ENCODE data around the gene CUL4A. TPM values are rescaled to one million over a fixed set of nuclear protein-coding genes. Genes with fewer than 3 reads are reported as not detected.

CUL4A gene
- total RNA-seq, 1 donor from 2014 or later = 156 TPM

DNA sequence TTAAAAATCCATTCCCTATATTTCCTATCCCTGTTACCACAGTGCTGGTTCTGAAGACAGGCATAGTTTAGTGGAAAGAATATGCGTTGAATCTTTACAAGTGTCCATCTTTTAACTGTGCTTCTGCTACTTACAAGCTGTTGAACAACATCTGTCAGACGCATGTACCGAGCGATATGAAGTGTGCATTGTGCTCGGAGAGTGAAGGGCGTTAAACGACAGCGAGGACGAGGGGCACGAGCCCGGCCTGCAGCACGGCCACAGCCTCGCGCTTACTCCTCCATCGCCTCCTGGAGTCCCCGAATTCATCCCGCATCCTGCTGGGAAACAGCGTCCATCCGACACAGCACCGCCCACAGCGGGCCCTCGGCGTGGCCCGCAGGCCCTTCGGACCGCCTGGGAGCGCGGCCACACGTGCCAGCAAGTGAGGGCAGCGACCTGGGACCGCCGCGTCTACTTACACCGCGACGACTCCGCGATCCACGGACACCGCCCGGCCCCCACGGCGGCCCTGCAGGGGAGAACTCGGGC, 1.5 kb upstream of the CUL4A start:
- peak; percentile 17 for DNase-seq (ENCODE audit: low read depth)

GRCh38 chr13:113208421-113209335, 735 bp upstream of the CUL4A start, which contains the start of gene PCID2:
Gene PCID2, minus strand, starts transcription at chr13:113208669. Its CDS starts 35 bp downstream, at chr13:113208634.
- DNase-seq (ENCODE audit: low read depth) = peak; percentile 49

GRCh38 chr13:113209759-113210421, 477 bp downstream of the CUL4A start:
- peak; percentile 46 for DNase-seq (ENCODE audit: low read depth)

GRCh38 chr13:113210833-113211232, 1.4 kb downstream of the CUL4A start:
- no peak for DNase-seq (ENCODE audit: low read depth)

- no peak for DNase-seq (ENCODE audit: low read depth)
Measured at GRCh38 chr13:113211774-113212173, 2.4 kb downstream of the CUL4A start.

GRCh38 chr13:113216254-113217048, 7.0 kb downstream of the CUL4A start:
- peak; percentile 94 for DNase-seq (ENCODE audit: low read depth)

- DNase-seq (ENCODE audit: low read depth) = peak; percentile 67
Measured at GRCh38 chr13:113218586-113218985, 9.2 kb downstream of the CUL4A start.

GRCh38 chr13:113219256-113219940, 10.0 kb downstream of the CUL4A start:
- DNase-seq (ENCODE audit: low read depth) = no peak

- no peak for DNase-seq (ENCODE audit: low read depth)
Measured at GRCh38 chr13:113220141-113220598, 10.8 kb downstream of the CUL4A start.

DNA sequence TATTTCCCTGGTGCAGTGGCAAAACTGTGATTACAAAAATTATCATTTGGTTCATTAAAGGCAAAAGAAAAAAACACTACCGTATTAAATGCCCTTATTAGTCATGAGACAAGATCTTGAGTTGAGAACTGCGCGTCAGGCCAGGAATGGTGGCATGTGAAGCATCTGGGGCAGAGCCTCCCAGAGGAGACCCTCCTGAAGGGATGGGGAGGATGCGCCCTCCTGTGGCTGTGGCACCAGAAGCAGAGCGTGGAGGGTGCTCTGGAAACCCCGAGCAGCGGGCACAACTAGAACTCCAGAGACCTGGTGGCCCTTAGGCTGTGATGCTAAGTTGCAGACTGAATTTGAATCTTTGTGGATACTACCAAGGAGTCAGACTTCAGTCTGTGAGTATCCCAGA, 11.5 kb downstream of the CUL4A start:
- DNase-seq (ENCODE audit: low read depth) = no peak

GRCh38 chr13:113223070-113223469, 13.7 kb downstream of the CUL4A start:
- no peak for DNase-seq (ENCODE audit: low read depth)

DNA sequence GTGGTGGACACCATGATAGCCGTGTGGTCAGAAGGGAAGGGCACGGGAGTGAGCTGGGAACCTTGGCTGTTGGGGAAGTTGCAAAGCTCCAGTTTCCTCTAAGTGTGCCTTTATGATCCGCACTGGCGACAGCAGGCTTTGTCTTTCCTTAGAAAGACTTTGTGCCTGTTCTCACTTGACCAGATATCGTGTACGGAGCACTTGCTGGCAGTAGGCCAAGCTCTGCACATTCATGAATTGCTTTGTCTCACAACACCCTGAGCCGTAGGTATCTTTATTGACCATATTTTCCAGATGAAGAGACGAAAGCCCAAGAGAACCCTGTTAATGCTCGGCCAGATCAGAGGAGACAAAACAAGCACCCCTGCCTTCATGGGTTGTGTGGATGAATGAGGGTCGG, 15.1 kb downstream of the CUL4A start:
- DNase-seq (ENCODE audit: low read depth) = no peak

DNA sequence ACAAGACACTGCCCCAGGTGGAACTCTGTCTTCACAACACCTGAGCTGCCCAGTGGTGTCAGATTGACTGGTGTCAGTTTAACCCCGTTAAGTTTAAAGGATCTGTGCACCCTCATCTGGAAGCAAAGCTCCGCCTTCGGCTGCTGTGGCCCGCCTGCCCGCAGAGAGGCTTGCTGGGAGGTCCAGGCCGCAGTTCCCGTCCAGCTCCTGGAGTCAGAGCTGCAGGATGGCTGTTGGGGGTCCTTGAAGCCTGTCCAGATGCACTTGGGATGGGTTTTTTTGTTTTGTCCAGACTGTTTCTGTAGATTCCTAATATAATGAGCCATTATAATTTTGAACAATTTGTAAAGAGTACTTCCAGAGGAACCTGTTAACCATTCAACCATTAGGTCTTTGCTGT, 16.1 kb downstream of the CUL4A start:
- no peak for DNase-seq (ENCODE audit: low read depth)

DNA sequence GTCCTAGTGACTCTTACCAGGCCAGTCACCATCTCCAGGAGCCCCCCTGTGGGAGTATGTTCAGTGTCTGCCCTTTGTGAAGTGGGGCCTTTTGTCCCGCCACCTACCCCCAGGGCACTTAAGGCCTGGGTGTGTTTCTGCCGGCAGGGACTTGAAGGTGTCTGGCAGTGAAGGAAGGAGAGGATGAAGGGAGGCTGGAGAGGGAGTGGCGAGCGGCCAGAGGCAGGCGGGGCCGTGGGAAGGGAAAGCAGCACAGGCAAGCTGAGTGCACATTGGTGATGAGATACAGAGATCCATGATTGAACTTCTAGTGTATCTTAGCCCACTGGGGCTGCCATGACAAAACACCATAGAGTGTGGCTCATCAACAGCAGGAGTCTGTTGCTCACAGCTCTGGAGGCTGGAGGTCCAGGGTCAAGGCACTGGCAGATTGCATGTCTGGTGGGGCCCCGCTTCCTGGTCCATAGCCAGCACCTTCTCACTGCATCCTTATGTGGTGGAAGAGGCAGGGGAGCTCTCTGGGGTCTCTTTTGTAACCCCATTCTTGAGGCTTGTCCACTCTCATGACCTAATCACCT, 17.5 kb downstream of the CUL4A start:
- no peak for DNase-seq (ENCODE audit: low read depth)

DNA sequence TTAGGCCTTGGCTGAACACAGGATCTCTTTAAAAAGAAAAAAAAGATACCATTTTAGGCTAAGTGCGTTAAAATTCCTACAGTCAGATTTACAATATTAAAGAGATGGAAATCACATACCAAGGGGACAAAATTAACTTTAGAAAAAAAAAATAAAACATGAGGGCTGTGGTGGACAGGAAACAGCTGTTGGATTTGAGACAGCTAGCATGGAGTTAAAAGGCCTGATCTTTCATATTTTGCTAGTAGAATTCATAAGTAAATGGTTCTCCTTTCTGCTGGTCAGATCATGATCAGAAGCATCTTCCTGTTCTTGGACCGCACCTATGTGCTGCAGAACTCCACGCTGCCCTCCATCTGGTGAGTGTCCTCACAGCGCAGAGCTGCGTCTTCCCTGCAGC, 19.7 kb downstream of the CUL4A start:
- DNase-seq (ENCODE audit: low read depth) = no peak

DNA sequence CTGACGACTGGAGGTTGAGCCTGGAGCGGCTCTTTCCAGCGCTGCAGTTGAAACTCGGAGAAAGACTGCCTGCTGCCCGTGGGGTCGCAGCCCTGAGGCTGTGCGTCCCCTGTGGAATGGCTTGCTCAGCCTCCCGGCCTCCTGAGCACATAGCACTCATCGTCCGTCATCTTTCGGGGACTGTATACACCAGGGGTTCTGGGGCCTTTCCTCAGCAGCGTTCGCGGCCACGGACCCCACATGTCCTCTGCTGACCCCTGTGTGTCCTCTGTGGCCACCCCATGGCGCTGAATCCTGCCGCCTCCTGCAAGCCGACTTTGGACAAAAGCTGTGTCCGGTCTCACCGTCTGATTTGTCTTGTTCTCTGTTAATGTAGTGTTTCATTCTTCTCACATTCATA, 20.4 kb downstream of the CUL4A start:
- no peak for DNase-seq (ENCODE audit: low read depth)

DNA sequence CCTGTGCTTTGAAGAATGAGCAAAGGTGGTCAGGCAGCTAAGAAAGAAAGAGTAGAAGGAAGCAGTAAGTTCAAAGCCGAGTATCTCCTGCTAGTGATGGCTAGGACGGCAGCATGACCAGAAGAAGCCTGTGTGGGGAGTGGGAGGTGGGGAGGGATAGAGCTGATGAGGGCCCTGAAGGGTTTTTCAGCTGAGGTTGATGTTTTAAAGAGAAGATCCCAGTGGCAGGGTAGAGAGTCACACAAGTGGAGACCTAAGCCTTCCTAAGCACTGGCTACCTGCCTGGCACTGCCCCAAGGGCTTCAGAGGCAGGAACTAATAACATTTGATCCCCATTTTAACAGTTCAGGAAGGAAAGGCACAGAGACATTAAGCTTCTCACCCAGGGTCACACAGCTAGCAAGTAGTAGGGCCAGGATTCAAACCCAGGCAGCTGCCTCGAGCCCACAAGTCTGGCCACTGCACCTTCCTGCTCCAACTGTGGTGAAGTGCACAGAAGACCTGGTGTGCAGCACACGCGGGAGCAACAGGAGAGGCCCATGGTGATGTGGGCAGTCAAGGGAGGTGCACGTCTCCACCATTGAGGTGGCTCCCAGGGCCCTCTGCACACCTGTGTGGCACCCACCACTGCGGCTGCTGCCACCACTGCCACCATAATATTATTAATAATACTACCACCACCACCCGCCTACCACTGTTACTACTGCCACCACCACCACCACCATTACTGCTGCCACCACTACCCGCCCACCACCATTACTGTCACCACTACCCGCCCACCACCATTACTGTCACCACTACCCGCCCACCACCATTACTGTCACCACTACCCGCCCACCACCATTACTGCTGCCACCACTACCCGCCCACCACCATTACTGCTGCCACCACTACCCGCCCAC, 22.1 kb downstream of the CUL4A start:
- DNase-seq (ENCODE audit: low read depth) = no peak

DNA sequence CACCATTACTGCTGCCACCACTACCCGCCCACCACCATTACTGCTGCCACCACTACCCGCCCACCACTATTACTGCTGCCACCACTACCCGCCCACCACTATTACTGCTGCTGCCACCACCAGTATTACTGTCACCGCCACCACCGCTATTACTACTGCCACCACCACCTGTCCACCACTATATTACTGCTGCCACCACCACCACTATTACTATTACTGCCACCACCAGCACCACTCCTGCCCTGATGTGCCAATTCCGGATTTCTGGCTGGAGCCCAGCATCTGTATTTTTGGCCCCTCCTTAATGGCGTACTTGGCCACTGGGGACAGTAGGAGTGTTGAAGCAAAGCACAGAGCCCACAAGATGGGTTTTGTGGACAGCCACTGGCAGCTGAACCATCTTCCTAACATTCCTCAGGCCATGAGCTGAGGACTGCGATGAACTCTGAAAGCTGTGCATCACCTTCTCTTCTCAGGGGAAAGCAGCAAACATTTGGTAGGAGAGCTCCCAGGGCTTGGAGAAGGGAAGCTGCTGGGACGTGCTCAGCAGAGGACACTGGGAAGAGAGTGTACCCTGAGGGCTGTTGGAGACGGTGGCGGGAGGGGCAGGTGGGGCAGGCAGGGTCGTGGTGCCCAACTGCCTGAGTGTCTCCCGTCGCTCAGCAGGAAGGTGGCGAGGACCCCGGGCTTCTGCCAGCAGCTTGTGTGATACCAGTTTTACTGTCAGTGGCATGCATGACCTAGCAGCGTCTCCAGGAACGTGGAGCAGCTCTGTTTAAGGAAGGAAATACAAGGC, 23.0 kb downstream of the CUL4A start:
- no peak for DNase-seq (ENCODE audit: low read depth)

DNA sequence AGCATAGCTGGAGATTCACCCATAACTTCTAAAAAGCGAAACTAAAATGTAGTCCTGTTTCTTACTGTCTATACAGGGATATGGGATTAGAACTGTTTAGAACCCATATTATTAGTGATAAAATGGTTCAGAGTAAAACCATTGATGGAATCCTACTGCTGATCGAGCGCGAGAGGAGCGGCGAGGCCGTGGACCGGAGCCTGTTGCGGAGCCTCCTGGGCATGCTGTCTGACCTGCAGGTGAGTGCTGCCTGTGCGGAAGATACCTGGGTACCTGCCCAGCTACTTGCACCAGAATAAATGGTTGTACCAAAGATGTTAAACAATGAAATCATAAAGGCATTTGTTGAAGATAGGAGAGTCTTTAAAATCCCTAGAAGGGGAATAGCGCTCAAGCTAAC, 23.7 kb downstream of the CUL4A start:
- no peak for DNase-seq (ENCODE audit: low read depth)

All from renal cortical epithelial cell (primary cell).